Endothelial cell of umbilical vein (primary cell): ENCODE data around the gene OPRL1. TPM values are rescaled to one million over a fixed set of nuclear protein-coding genes. Genes with fewer than 3 reads are reported as not detected.

Source experiments
- BruUV-seq: library from RNA; stranded (reverse); fragments of 400-500 nt; replicated peaks from 2 replicates; lab custom pipeline; 2021; lab: Mats Ljungman, UMichigan
- CTCF ChIA-PET: fragments of 300-600, 350-600 bp; sonication (Branson Sonifier 250); formaldehyde crosslinking; loops from one replicate; lab custom pipeline; 2021; ENCODE audit warnings: antibody characterized with exemption, inconsistent platforms; lab: Charles Lee
- POLR2A ChIA-PET: fragments of 300-600, 350-600 bp; sonication (Branson Sonifier 250); formaldehyde crosslinking; loops from one replicate; lab custom pipeline; 2021; ENCODE audit warnings: antibody characterized with exemption, inconsistent platforms; lab: Charles Lee
- DNase-seq: peaks from one replicate; pipeline ENCODE4 v3.0.0-alpha.2; 2011; ENCODE audit warnings: low read depth, low spot score
- FAIRE-seq: peaks from 2 replicates; lab custom pipeline; 2011; peaks lifted over from hg19 to GRCh38; lab: Jason Lieb, UNC
- H2AFZ ChIP-seq: 2 replicates; pipeline ENCODE4 v1.6.0; 2012; ENCODE audit warnings: low read depth, low read length, control low read depth, inconsistent platforms
- H3K27ac ChIP-seq: 2 replicates; pipeline ENCODE4 v1.5.1; 2011; ENCODE audit warnings: low read depth, mild to moderate bottlenecking, control low read depth, low read length, moderate library complexity; ENCODE audit not compliant: insufficient read depth
- H3K27me3 ChIP-seq, 2 experiments: 2 replicates each; pipeline versions ENCODE4 v1.6.0 to v1.6.1; 2011; ENCODE audit warnings: low read length in 2 of 2, mixed read lengths in 1 of 2; ENCODE audit not compliant: control insufficient read depth in 2 of 2, insufficient read depth in 2 of 2
- H3K36me3 ChIP-seq, 2 experiments: 2 replicates in 1 of 2; 3 replicates in 1 of 2; pipeline ENCODE4 v1.5.1; 2011; ENCODE audit warnings: low read length in 2 of 2, mild to moderate bottlenecking in 1 of 2, moderate library complexity in 1 of 2; ENCODE audit not compliant: control insufficient read depth in 2 of 2, insufficient read depth in 2 of 2; ENCODE audit errors: extremely low read depth in 1 of 2
- H3K4me1 ChIP-seq: 3 replicates; pipeline ENCODE4 v1.5.1; 2011; ENCODE audit warnings: mild to moderate bottlenecking, low read length; ENCODE audit not compliant: control insufficient read depth, insufficient read depth; ENCODE audit errors: extremely low read depth
- H3K4me2 ChIP-seq: 2 replicates; pipeline ENCODE4 v1.6.1; 2011; ENCODE audit warnings: low read length, control low read depth, mixed read lengths; ENCODE audit not compliant: insufficient read depth
- H3K4me3 ChIP-seq, 3 experiments: fragments of 200-600 bp in 1 of 3; sonication (generic), shearing (Covaris generic) in 1 of 3; replicated peaks in 1 of 3; 2 replicates each; pipeline ENCODE4 v1.5.1; 2011 to 2016; ENCODE audit warnings: control low read depth in 3 of 3, low read length in 3 of 3, mild to moderate bottlenecking in 2 of 3, inconsistent platforms in 1 of 3, low read depth in 1 of 3, moderate library complexity in 1 of 3; ENCODE audit not compliant: insufficient read depth in 1 of 3
- H3K79me2 ChIP-seq: 2 replicates; pipeline ENCODE4 v1.6.0; 2012; ENCODE audit warnings: low read length, inconsistent platforms; ENCODE audit not compliant: control insufficient read depth, insufficient read depth
- H3K9ac ChIP-seq: replicated peaks from 2 replicates; pipeline ENCODE3; 2011; ENCODE audit warnings: low read length, control low read depth; ENCODE audit not compliant: insufficient read depth; ENCODE audit errors: extremely low read depth
- H3K9me1 ChIP-seq: replicated peaks from 3 replicates; pipeline ENCODE4 v1.6.0; 2011; ENCODE audit warnings: mild to moderate bottlenecking, low read length; ENCODE audit not compliant: control insufficient read depth, insufficient read depth; ENCODE audit errors: extremely low read depth
- H3K9me3 ChIP-seq: replicated peaks from 2 replicates; pipeline ENCODE4 v1.5.1; 2012; ENCODE audit warnings: low read length, inconsistent platforms; ENCODE audit not compliant: control insufficient read depth, insufficient read depth
- H4K20me1 ChIP-seq: replicated peaks from 2 replicates; pipeline ENCODE3; 2011; ENCODE audit warnings: mild to moderate bottlenecking, low read length; ENCODE audit not compliant: control insufficient read depth, insufficient read depth; ENCODE audit errors: extremely low read depth
- FOS ChIP-seq: IDR thresholded peaks from 2 replicates; pipeline ENCODE4 v1.6.1; 2011; ENCODE audit warnings: mild to moderate bottlenecking, low read length, moderate library complexity, borderline replicate concordance; ENCODE audit not compliant: insufficient read depth
- GATA2 ChIP-seq: IDR thresholded peaks from 2 replicates; pipeline ENCODE4 v1.7.0; 2011; ENCODE audit warnings: low read depth, mild to moderate bottlenecking, moderate library complexity, mixed read lengths, low read length; ENCODE audit not compliant: insufficient read length, insufficient read depth
- JUN ChIP-seq: IDR thresholded peaks from 2 replicates; pipeline ENCODE4 v1.6.1; 2011; ENCODE audit warnings: borderline replicate concordance, low read depth; ENCODE audit not compliant: insufficient read length, insufficient read depth
- MYC ChIP-seq: IDR thresholded peaks from one replicate; pipeline ENCODE4 v1.6.1; 2011; ENCODE audit warnings: mild to moderate bottlenecking, low read depth, low read length
- POLR2A ChIP-seq: IDR thresholded peaks from 2 replicates; pipeline ENCODE4 v1.6.1; 2012; ENCODE audit warnings: low read depth, mild to moderate bottlenecking, control low read depth, low read length
- POLR2AphosphoS5 ChIP-seq: IDR thresholded peaks from 2 replicates; pipeline ENCODE4 v1.6.1; 2012; ENCODE audit warnings: low read depth, mild to moderate bottlenecking, control low read depth, low read length, moderate library complexity; ENCODE audit not compliant: insufficient read depth
- dilution Hi-C: fragments of 300-500 bp; cut with MboI; formaldehyde crosslinking; loops from one replicate; pipeline ENCODE4 v1.15.0; 2019; ENCODE audit warnings: low sequenced_read_pairs; ENCODE audit not compliant: extremely low pct_ligation_motif_present
- intact Hi-C: fragments of 100-400 bp; cut with micrococcal nuclease; formaldehyde crosslinking; loops from one replicate; pipeline ENCODE4 v1.10.0; 2022
- polyA plus RNA-seq, 4 experiments: library from polyadenylated mRNA; depleted of rRNA in 3 of 4; stranded (reverse) in 3 of 4; unstranded in 1 of 4; fragments of >200 nt; gene quantifications; 2 replicates each; pipeline versions ENCODE4 v1.2.1 to v1.2.3, GENCODE V29; 2011 to 2012; ENCODE audit warnings: missing spikeins in 1 of 4
- total RNA-seq: library from RNA; stranded (reverse); gene quantifications from 2 replicates; pipeline ENCODE4 v1.2.3, GENCODE V29; 2021
- TF ChIP-seq, protein P1 (sequence below): IDR thresholded peaks from 2 replicates; pipeline ENCODE4 v1.6.1; 2011; ENCODE audit not compliant: insufficient read depth, insufficient read length
- TF ChIP-seq, protein P2 (sequence below), 2 donors: IDR thresholded peaks; 1 replicate in 1 of 2; 2 replicates in 1 of 2; pipeline ENCODE4 v1.5.1; 2011; ENCODE audit warnings: low read length in 2 of 2, mild to moderate bottlenecking in 2 of 2, moderate library complexity in 2 of 2, control low read depth in 1 of 2, inconsistent platforms in 1 of 2, low read depth in 1 of 2; ENCODE audit not compliant: insufficient read depth in 1 of 2; ENCODE audit errors: extremely low read depth in 1 of 2

OPRL1 gene
- total and polyA plus RNA-seq, 2 donors (not counting 3 experiments of a cell fraction or from before 2014, with no cell fraction given): 1.9 to 2.0 TPM

DNA sequence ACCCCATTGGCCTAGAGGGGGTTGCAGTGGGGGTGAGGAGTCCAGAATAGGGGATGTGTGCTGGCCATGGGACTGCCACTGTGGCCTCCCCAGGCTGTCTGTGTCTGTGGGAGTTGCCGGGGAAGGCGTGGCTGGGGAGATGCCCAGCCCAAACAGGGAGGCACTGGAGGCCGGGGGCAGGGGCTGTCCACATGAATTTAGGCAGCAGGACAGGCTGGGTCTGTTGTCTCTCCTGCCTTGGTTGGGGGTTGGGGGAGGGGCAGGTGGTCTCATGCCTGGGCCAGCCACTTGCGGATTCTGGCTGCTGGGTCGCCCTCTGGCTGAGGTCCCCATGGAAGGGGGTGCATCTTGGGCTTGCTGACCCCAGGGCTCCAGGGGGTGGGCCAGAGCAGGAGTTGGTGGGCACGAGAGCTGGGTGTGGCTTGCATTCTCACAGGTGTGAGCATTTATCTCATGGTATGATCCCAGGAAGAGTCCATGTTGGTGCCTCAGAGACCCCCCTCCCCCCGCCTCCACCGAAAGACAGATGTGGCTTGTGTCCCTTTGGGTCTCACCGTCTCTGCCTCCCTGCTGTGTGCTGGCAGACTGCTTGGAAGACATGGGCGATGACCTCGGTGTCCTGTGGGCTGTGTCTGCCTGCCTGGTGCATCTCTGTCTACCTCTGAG is 34.4 kb upstream of the OPRL1 start:
- H2AFZ ChIP-seq: no peak overlapping the region
- intact Hi-C loops (no loop called here), dilution Hi-C loops (no loop called here)
- peaks cover 20% of the 10 kb centered on the region for H3K79me2 ChIP-seq
- ChIA-PET POLR2A (interaction anchor here (1.0 to 1.9 kb wide), 2 partner anchors 9 to 12 kb away, joined by 4 to 12 read pairs; no protein-coding TSS in a partner anchor), CTCF (interaction anchor here (0.7 to 1.9 kb wide), 4 partner anchors 10 to 65 kb away, joined by 3 to 7 read pairs (median 5); partner anchors contain the start of genes PRPF6 and SAMD10)
- BruUV-seq: no TSS peak
- peaks cover 3% of the 10 kb centered on the region for H4K20me1 ChIP-seq
- no peak overlapping the region for H3K9ac ChIP-seq
- H3K9me1 ChIP-seq: no peaks in the 10 kb centered on the region
- TF ChIP-seq, protein P1, sequence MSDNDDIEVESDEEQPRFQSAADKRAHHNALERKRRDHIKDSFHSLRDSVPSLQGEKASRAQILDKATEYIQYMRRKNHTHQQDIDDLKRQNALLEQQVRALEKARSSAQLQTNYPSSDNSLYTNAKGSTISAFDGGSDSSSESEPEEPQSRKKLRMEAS: no peak
- TF ChIP-seq MYC: no peak
- no peak for TF ChIP-seq GATA2
- no peak for TF ChIP-seq POLR2AphosphoS5
- no peak for TF ChIP-seq FOS
- TF ChIP-seq, protein P2, sequence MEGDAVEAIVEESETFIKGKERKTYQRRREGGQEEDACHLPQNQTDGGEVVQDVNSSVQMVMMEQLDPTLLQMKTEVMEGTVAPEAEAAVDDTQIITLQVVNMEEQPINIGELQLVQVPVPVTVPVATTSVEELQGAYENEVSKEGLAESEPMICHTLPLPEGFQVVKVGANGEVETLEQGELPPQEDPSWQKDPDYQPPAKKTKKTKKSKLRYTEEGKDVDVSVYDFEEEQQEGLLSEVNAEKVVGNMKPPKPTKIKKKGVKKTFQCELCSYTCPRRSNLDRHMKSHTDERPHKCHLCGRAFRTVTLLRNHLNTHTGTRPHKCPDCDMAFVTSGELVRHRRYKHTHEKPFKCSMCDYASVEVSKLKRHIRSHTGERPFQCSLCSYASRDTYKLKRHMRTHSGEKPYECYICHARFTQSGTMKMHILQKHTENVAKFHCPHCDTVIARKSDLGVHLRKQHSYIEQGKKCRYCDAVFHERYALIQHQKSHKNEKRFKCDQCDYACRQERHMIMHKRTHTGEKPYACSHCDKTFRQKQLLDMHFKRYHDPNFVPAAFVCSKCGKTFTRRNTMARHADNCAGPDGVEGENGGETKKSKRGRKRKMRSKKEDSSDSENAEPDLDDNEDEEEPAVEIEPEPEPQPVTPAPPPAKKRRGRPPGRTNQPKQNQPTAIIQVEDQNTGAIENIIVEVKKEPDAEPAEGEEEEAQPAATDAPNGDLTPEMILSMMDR (IDR thresholded peaks at IDR 0.05; ENCODE audit: extremely low read depth in 1 of 2, insufficient read depth in 1 of 2, low read depth in 1 of 2, low read length in 2 of 2): no peak
- TF ChIP-seq JUN: no peak
- peak; percentile 53 for TF ChIP-seq POLR2A
- DNase-seq (peak; percentile 49), FAIRE-seq (peak; percentile 49)
- no peak overlapping the region for H3K27ac ChIP-seq
- H3K27me3 ChIP-seq: no peaks in the 10 kb centered on the region
- H3K9me3 ChIP-seq: no peaks in the 10 kb centered on the region
- H3K4me2 ChIP-seq: no peak overlapping the region
- peaks cover 67% of the 10 kb centered on the region for H3K4me1 ChIP-seq
- no peak overlapping the region for H3K4me3 ChIP-seq
- peaks cover 9 to 13% of the 10 kb centered on the region in 2 experiments for H3K36me3 ChIP-seq
